ENCODE data around the gene LRRC4.

Gene LRRC4

DNA sequence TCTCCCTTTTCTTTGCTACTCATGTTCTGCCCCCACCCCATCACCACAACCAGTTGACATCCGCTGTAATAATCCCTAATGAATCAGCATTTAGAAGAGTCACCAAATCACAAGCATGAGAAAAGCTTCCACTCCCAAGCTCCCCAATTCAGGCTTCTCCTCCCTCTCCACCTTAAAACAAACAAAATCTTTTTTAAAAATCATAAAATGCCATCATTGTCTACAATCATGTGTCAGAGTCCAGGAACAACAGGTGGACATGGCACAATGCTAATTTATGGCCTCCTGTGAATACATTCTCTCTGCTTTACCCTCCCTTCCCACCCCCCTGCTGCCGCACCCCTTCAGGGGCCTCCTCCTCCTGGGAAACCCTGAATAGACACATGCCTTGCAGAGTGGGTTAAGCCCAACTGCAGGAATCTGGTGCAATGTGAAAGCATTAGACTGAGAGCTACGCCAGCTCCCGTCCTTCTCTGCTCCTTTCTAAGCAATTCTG is 3.7 kb downstream of the LRRC4 start:
- no peak for DNase-seq

DNA sequence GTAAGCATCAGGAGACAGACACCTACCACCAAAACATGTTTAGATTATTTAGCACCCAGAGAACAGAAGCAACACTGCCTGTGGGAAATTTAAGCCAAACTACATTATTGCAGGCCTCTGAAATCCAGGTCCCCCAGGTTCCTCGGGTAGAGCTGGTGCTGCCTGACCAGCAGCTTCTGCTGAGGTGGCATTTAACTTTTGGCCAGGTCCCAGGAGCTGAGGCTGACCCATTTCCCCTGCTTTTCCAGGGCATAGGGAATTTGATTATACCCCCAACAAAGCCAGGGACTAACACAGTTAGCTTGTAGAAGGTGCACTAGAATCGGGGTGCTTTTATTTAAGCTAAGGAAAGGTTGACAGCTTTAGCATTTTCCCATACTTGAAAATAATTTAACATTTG is 4.7 kb downstream of the LRRC4 start:
- no peak for DNase-seq

DNA sequence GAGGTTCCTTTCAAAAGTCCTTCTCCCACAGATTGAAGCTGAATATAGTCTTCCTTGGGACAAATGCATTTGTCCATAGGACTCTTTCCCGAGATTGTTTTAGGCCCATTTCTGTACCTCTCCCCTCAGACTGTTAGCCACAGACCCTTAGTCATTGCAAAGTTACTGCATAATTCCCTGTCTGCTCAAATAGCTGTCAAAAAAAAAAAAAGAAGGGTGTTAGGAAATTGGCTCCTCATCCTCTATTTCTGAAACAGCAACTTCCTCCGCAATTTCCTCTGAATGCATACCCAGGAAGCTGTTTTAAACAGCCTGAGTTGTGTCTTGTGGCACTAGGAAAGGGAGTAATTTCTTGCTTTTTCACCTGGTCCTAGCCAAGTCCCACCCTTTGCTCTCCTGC is 5.4 kb downstream of the LRRC4 start:
- no peak for DNase-seq

DNA sequence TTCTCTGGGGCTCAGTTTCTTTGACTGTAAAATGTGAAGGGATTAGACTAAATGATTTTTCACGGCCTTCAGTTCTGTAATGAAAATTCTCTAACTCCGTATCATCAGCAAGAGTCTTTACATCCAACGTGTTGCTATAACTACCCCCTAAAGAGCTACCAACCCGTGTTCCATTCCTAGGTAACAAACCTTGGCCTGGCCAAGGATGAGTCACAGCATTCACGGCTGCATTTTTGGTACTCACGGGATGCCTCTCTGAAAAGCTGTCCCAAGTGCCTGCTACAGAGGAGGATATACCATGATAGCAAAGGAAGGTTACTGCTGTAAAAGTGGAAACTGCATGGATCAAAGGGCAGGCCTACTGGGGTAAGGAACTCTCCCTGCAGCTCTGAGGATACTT is 5.9 kb downstream of the LRRC4 start:
- DNase-seq = no peak

DNA sequence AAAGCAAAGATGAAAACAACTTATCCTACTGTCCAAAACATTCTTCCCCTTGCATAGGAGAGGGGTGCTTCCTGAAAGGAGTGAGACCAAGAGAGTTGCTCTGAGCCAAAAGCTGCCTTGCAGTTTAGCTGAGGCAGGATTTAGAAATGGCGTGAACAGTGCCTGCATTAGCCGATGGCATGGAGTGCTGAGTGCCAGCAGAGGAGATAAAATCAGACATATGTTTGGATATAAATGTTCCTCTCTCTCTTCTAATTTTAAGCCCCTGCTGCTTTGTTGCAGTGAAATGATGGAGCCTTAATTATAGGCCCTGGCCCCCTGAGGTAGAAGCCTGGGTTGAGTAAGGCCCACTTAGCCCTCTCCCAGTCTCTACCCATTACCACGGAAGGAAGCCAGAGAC is 7.1 kb downstream of the LRRC4 start:
- no peak for DNase-seq

DNA sequence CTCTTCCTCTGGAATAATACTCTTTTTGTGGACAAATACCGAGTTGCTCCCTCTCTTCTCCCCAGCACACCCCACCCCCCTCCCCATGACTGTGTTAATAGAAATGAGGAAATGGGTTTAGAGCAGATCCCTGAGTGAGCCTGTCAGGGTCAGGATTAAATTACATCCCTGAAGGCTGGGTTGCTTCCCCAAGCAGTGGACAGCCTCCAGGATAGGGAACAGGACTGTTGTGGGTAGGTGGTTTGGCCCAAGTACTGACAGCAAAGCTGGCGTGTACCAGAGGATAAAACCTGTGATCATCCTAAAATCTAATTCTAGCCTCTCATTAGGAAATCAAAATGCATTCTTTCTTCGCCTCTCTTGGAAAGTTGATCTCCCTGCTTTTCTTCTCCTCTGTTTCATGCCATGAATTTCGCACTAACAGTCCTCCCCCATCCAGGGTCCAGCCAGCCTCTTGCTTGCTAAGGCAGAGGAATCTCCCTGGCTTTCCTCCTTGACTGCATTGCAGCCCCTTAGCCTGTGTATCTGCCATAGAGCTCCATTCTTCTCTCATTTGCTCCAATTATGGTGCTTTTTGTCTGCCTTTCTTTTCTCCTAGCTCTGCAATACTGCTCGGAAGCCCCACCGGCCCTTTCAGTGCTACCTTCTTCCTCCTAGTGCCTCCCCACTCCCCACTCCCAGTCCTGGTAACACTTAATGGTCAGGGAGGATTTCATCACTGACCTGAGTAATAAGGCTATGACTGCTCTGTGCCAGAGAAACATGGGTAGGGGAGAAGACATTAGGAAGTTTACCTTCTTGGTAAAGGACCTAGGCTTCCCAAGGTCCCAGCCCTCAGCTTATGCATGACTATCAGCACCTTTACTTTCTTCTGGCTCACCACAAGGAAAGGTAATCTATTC is 8.4 kb downstream of the LRRC4 start:
- DNase-seq = no peak

DNA sequence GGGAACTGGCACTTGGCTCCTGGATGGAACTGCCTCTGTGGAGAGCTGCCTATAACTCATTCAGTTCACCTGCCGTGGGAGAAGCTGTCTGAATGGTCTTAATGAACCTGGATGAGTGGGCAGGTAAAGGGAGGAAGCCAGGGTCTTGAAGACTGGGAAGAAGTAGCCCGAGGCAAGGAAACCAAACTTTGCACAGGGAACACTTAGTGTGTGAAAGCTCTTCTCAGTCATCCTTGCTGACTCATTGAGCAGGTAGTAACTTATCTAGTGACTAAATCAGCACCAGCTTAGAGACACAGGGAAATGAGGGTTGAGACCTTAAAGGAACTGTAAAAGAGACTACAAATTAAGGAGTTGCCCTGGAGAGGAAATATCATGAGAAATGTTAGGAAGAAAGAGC is 9.9 kb downstream of the LRRC4 start:
- no peak for DNase-seq

DNA sequence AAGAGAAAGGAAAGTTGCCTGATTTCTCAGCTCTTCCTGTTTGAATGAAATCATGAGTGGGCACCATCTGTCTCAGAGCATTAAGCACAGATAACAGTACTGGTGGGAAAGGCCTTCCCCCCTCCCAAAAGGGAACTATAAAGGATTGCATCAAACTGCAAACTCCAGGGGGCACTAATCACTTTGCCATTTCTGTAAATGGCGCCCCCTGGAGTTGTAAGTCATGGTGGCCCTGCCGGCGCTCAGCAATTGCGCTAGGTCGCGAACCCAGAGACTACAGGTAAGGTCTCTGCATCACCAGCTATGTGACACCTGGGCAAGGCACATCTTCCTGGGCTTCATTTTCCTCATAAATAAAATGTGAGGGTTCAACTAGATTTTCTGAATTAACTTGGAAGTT is 11.1 kb downstream of the LRRC4 start:
- DNase-seq = no peak

DNA sequence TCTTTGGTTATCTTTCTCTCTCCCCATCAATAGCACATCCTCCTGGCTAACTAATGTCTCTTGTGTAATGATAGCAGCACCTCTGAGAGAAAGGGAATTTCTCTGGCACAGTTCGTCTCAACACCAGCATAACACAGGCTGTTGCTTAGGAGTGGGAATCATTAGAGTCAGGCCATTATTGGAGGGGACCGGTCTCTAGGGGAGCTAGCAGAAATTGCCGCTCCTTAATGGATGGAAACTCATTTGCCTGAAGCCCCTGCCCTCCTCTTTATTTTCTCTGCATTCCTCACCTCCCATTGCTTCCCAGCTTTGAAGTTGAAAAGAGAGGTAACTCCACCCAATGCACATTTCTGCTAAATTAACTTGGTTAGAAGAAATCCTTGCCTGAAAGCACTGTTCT is 11.9 kb downstream of the LRRC4 start:
- DNase-seq = no peak

DNA sequence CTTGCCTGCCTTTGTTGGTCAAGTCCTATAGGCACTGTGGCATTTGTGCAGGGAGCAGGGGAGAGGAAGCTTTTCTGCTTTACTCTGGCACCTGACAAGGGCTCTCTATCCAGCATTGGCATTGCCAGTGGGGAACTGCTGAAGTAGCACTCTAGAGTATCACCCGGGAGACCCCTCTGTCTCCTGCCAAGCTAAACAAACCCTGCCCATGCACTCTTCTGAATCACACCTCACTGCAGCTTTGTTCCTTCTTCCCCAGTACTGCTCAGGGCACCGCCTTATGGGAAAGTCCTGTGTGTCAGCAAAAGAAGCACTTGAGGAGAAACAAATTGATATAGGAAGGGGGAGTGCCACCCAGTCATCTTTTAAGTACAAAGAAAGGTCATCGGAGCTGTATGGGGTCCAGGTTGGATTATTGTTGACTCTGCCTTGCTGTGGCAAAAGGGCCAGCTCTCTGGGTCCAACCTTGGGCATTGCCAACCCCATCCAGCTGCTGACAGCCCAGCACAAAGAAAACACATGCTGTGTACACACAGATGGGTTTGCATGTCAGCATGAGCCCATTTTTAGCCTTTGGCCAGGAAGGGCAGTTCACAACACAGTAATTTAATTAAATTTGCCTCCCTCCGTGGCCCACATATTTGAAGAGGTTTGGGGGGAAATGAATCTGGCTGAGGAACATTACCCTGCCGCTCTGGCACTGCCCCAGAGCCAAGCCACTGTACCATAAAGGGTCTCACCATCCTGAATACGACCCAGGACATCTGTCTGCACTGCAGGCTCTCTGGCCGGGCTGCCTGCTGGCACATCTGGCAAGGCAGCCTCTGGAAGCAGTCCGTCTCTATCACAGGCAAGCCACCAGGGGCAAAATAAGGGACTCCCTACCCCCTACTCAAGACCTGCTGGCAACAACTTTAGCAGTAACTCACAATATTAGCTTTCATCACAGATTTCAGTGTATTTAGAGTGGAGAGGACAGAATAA is 13.1 kb downstream of the LRRC4 start:
- DNase-seq = peak; percentile 95

DNA sequence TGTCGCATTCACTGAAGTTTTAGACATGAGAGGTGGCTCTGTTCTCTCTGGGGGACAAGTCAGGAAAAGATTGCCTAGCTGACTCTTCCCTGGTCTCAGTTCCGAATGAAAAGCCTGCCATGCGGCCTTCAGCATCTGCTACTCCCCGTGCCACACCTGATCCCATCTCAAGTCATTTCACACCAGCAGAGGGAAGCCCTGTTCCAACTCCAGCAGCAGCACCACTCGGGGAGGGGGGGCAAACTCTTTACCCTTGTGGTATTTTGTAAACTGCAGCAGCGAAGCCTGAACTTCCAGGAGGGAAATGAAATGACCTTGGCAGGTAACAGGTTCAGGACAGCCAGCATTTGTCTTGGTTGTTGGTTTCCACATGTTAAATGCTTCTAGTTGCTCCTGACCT is 13.8 kb downstream of the LRRC4 start:
- DNase-seq = no peak

DNA sequence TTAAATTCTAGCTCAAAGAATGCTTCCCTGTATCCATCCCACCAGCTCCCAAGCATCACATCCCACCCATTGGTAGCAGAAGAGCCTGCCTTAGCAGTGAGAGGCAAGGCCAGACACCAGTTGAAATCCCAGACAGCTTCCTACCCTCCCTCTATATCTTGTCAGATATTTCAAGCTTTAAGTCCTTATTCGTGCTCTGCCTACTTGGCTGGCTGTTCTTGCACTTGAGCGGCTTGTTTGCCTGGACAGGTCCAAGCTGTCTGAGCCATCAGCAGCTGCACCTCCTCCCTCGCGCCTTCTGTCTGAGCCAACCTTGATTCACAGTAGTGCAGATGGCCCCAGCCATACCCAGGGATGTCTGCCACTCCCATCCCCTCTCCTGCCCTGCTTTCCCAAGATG is 16.4 kb downstream of the LRRC4 start:
- DNase-seq = peak; percentile 23

DNA sequence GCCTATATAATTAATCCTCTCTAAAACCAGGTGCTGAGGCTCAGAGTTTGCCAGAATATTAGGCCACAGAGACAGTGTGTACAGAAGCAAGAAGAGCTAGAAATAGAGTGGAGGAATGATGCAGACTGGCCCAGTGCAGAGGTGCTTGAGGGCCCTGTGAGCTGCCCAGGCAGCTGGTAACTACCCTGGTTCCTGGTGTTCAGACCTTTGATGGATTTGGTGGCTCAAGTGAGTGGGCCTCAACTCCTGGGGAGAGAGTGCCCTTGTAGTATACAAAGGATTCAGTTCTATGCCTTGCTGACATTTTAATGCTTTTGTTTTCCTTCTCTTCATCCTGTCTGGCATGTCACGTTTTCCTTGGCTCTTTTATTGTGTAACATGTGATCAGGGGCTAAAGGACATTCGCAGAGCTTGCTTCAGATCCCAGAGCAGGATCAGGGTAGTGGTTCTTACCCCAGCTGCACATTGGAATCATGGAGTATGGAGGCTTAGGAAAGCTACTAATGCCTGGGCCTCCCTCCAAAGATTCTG is 20.0 kb downstream of the LRRC4 start:
- no peak for DNase-seq

DNA sequence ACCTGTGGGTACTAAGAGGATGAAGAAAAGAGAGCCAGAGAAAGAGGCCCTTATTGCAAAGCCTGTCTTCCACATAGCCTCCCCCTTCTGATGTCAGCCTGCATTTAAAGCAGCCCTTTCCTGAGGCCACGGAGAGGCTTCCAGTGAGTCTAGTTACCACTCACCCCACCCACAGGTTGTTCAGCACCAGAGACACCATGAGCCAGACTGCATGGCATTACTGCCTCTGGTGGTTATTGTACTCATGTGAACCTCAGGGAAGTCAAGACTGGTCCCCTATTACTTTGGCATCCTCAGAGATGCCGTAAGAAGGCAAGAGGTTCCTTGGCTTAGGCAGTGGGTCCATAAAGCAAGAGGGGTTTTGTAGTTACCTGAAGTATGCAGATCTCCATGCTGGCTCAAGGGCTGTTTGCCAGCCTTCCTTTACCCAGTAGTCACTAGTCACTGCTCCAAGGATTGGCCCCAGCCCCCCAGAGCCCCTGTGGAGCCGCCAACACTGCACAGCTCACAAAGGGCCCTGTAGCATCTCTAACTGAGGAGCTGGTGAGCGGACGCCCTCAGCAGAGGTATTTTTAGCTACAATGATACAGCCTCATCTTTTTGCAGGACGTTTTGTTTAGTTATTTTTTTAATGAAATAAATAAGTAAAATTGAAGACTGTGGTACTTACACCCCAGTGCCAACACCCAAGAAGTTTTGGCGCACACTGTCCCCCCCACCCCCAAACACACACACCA is 20.7 kb downstream of the LRRC4 start:
- no peak for DNase-seq

DNA sequence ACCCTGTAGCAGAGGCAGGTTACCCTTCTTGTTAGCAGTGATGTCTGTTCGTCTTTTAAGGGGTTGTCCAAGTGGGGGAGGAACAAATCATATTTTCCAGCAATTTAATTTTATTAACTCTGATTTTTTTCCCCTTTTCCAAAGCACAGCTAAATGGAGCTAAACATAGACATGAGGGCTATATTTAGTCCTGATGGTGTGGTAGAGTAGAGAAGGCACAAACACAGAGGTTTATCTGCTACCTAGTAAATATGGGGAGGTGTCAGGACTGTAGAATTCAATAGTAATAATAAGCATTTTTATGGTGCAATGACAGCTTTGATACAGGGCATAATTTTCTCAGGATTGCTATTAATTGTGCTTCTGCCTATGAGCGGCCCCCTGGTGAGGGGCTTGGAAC is 22.5 kb downstream of the LRRC4 start:
- DNase-seq = no peak

DNA sequence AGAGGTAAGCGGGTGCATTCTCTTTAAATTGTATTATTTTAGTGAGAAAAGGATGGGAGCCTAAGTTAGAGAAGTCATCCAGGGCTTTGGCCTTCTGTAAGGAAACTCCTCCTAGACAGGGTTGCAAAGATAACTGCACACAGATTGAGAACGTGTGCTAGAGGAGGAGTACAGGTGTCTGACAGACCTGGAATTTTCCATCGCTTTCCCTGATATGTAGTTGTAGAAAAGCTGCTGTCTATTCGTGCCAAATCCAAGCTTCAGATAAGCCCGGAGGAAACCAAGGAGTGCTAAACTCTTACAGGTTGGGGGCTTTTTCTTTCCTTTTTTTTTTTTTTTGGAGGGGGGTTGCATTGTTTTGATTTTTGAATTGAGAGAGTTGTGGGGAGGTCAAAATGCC is 23.1 kb downstream of the LRRC4 start:
- no peak for DNase-seq

DNA sequence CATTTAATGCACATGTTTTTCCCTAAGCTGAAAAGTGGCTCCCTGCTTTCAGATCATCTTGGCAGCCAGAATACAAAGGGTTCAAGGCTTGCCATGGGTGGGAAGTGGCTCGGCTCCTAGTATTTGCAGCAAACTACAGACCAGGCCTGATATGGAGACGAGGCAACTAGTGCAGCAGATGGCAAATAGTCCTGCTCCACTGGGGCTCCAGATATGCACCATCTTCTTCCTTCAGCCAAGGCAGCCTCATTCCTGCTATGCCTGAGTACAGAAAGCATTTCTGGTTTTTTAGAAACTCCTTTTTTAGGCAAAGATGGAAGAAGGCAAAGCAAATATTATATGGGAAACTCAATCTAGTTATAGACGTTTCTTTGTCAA is 23.9 kb downstream of the LRRC4 start:
- no peak for DNase-seq

DNA sequence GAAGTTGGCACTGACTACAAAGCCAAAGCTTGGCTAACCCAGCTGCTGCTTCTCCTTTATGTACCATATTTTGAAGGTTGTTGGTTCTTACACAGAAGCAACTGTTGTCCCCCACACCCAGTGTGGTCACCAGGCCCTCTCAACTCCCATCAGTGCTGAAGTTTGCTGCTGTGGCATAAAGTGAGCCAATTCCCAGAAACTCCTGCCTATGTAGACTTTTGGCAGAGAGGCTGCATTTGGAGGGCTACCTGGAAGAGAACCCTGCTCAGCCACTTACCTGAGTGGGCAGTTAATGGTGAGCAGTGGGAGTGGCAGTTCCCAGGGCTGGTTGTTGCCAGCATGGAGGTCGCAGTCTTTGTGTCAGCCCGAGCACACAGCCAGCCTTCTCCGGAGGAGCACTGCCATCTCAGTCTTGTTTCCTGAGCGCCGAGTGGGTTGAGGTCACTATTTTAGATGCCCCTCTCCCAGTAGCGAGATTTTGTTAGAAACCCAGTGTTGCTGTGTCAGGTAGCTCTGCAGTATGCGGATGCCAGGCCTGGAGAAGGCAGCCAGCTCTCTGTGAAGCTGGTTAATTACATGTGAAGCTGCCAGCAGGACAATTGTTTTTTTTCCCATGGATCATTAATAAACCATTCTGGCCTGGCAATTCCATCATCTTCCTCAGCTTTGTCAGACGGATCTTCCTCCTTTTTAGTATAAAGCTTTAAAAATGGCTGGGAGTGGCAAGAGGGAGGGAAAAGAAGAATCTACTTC is 24.5 kb downstream of the LRRC4 start:
- DNase-seq = no peak

DNA sequence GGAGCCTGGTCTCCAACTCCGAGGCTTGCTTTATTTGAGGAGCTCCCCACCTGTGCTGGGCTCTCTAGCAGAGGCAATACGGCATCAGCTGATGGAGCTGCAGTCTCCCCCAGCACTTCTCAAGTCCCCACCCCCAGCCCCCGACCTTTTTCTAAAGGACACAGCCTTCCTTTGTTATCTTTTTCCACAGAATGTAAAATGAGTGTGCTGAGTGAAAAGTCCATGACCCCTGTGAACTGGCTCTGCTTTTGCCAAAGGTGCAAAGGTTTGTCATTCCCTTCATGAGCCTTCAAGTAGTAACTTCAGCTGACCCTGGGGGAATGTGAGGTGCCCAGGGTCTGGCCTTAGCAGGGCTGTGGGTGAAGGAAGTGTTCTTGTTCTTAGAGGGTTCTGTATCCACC is 25.5 kb downstream of the LRRC4 start:
- no peak for DNase-seq

DNA sequence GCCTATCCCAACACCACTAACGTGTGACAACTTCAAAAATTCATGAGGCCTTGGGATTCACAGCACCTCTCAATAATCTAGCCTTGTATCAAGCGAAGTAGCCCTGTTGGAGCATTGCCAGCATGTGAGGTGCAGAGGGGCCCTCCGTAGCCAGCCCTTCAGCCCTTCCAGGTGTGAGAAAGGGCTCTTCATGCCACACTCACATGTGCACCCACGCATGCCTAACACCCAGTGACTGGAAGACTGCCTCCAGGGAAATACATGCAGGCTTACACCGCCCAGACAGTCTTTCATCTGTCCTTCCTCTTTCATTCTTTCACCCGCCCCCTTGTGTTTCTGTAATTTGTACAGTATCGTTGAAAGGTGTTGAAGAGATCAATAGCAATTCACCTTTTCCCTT is 26.1 kb downstream of the LRRC4 start:
- peak; percentile 79 for DNase-seq

DNA sequence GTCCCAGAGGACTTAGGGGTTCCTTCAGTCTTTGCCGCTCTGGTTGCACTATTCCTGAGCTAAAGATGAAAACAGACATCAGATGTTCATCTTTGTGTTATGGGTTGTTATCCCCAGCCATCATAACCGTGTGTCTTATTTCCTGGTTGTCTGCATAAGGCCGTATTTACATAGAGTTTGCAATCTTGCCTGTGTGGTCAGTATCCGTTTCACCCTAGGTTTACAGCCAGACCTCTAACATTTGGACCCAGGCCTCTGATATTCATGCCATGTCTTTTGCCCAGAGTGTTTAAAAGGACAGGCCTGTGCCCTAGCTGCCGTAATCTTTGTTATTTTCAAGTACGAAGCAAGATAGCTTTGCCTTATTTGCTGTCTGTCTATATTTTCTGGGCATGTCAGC is 26.6 kb downstream of the LRRC4 start:
- DNase-seq = no peak

DNA sequence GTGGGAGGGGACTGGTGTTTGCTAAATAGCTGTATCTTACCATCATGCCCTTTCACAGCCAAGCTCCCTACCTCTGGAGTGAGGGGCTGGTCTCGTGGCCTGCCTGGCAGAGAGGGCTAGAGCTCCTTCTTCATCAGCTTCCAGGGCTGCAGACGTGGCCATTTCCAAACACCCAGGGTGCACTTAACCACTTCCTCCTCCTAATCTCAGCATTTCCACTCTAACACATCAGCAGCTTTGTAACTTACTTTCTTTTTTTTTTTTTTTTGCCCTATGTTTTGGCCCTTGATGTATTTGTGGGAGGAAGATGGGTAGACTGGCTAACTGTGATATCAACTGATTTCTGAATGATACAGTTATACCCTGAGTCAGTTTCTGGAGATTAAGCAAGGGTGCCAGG is 27.4 kb downstream of the LRRC4 start:
- DNase-seq = no peak
